Measurements from ENCODE around the gene TAF3. TPM values are rescaled to one million over a fixed set of nuclear protein-coding genes. Genes with fewer than 3 reads are reported as not detected.

TAF3 gene
- total RNA-seq, 1 donor: 3.9 TPM

- H3K4me3 ChIP-seq (ENCODE audit: low read depth, low read length): no peak overlapping the region
- no peak for TF ChIP-seq CTCF (IDR thresholded peaks at IDR 0.05; ENCODE audit: insufficient read depth, low read length)
- no peak for DNase-seq (ENCODE audit: low read depth)
Measured at GRCh38 chr10:8061274-8062211, 243.2 kb downstream of the TAF3 start.

GRCh38 chr10:8063128-8063908, 245.0 kb downstream of the TAF3 start:
- TF ChIP-seq CTCF (IDR thresholded peaks at IDR 0.05; ENCODE audit: insufficient read depth, low read length): no peak
- DNase-seq (ENCODE audit: low read depth): no peak
- H3K4me3 ChIP-seq (ENCODE audit: low read depth, low read length): no peak overlapping the region

- TF ChIP-seq CTCF (IDR thresholded peaks at IDR 0.05; ENCODE audit: insufficient read depth, low read length): no peak
- no peak overlapping the region for H3K4me3 ChIP-seq (ENCODE audit: low read depth, low read length)
- DNase-seq (ENCODE audit: low read depth): no peak
Measured at GRCh38 chr10:8063935-8064334, 245.6 kb downstream of the TAF3 start.

GRCh38 chr10:8064436-8064835, 246.1 kb downstream of the TAF3 start:
- DNase-seq (ENCODE audit: low read depth): no peak
- no peak for TF ChIP-seq CTCF (IDR thresholded peaks at IDR 0.05; ENCODE audit: insufficient read depth, low read length)
- H3K4me3 ChIP-seq (ENCODE audit: low read depth, low read length): no peak overlapping the region

GRCh38 chr10:8065651-8066050, 247.3 kb downstream of the TAF3 start:
- DNase-seq (ENCODE audit: low read depth): no peak
- H3K4me3 ChIP-seq (ENCODE audit: low read depth, low read length): no peak overlapping the region
- no peak for TF ChIP-seq CTCF (IDR thresholded peaks at IDR 0.05; ENCODE audit: insufficient read depth, low read length)

- TF ChIP-seq CTCF (IDR thresholded peaks at IDR 0.05; ENCODE audit: insufficient read depth, low read length): no peak
- H3K4me3 ChIP-seq (ENCODE audit: low read depth, low read length): no peak overlapping the region
- DNase-seq (ENCODE audit: low read depth): no peak
Measured at GRCh38 chr10:8066124-8066523, 247.8 kb downstream of the TAF3 start.

Other genes with a start within 250 kb of the TAF3 start
- 0.09 and 9.6 TPM in 2 replicates for gene ITIH5, start 151.5 kb upstream of the TAF3 start, total RNA-seq (ENCODE audit: low replicate concordance)
- 0.09 TPM in 1 of 2 replicates, not detected in the other for gene ITIH2, start 115.2 kb upstream of the TAF3 start, total RNA-seq (ENCODE audit: low replicate concordance)
- gene KIN, start 30.5 kb upstream of the TAF3 start, total RNA-seq (ENCODE audit: low replicate concordance): 7.0 and 55.2 TPM in 2 replicates
- 96.4 and 251 TPM in 2 replicates for gene ATP5F1C, start 30.3 kb upstream of the TAF3 start, total RNA-seq (ENCODE audit: low replicate concordance)
- gene GATA3, start 236.2 kb downstream of the TAF3 start, total RNA-seq (ENCODE audit: low replicate concordance): not detected in 2 replicates